ENCODE results near the gene SCLY.

SCLY gene

DNA sequence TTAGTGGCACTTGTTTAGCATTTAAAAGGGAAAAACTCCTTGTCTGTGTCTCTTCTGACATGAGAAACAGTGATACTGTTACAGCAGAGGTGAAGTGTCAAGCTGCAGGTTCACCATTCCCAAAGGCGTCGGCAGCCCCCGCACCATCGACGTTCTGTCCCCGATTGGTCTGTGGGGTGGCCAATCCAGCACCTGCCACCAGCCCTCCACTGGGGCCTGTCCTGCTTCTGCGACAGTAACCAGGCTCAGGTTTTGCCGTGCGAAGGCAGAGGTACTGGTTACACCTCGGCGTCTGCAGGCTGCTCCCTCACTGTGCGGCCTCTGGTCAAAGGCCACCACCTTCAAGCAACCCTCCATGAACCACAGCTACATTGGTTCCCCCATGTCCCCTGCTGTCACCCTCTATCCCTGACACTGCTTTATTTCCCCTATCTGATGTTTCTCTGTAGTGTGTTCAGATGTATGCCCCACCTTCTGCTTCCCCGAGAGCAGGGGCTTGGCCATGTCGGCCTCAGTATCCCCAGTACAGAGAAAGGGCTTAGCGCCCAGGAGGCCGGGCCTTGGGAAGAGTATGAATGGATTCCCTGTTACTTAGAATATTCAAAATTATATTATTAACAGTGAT, 30.7 kb downstream of the SCLY start:
- TF ChIP-seq, protein P1, sequence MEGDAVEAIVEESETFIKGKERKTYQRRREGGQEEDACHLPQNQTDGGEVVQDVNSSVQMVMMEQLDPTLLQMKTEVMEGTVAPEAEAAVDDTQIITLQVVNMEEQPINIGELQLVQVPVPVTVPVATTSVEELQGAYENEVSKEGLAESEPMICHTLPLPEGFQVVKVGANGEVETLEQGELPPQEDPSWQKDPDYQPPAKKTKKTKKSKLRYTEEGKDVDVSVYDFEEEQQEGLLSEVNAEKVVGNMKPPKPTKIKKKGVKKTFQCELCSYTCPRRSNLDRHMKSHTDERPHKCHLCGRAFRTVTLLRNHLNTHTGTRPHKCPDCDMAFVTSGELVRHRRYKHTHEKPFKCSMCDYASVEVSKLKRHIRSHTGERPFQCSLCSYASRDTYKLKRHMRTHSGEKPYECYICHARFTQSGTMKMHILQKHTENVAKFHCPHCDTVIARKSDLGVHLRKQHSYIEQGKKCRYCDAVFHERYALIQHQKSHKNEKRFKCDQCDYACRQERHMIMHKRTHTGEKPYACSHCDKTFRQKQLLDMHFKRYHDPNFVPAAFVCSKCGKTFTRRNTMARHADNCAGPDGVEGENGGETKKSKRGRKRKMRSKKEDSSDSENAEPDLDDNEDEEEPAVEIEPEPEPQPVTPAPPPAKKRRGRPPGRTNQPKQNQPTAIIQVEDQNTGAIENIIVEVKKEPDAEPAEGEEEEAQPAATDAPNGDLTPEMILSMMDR (IDR thresholded peaks at IDR 0.05; ENCODE audit: low read length, missing control alignments): no peak
- H3K4me3 ChIP-seq (replicated peaks; ENCODE audit: low read depth, low read length): no peak overlapping the region
- DNase-seq (ENCODE audit: low read depth): no peak

DNA sequence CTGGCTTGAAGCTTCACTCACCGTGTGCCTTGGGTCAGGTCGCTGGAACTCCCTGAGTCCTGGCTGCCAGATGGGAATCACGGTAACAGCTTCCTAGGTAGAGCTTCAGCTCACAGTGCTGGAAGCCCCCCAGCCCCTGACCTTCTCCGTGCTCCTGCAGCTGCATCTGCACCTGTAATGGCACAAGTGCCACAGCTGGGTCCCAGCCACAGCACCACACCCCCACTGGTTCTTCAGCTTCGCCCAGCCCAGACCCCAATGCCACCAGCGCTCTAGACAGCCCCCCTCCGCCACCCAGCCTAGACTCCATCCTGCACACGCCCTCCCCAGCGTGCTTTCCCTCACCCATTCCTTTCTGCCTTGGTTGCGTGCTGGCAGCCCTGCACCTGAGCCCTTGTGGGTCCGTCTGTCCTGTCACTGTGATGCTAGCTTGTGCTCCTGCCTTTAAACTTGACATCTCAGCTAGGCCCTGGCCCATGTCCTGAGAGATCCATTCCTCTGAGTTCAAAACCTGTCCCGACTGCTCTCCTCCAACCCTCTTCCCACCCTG, 31.8 kb downstream of the SCLY start:
- no peak overlapping the region for H3K4me3 ChIP-seq (replicated peaks; ENCODE audit: low read depth, low read length)
- TF ChIP-seq, protein P1 (IDR thresholded peaks at IDR 0.05; ENCODE audit: low read length, missing control alignments): no peak
- no peak for DNase-seq (ENCODE audit: low read depth)

DNA sequence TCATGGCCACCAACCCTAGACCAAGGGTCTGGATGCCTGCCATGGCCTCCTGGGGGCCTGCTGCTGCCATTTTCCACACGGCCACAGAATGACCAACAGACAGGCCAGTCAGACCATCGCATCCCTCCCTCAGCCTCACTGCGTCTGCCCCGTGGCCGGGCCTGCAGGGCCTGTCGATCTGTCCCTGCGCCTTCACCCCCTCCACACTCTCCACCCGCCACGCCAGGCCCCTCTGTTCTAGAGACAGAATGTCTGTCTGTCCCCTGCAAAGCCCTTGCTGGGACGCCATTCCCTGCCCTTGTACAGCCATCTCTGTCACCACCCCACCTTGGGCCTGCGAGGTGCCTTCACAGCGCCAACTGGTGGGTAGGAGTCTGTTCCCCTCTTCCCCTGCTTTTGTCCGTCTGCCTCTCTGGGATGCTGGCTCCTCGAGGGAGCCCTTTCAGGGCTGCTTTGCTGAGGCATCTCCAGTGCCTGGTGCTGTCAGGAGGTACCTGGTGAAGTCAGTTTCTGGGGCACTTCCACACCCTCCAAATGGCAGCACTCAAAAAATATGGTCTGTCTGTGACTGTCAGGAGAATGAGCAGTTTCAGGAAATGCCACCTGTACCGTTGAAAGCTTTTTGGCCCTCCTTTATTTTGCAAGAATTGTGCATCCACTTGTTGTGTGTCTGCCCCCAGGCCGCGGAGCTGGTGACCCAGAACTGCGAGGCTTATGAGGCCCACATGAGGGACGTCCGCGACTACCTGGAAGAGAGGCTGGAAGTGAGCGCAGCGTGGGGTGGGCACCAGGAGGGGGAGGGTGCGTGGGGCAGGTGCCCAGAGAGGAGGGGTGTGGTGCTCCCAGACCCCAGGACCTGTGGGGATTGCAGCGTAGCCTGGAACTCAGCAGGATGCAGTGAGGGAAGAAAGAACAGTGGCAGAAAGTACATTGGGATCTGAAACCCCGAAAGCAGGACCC, 32.7 kb downstream of the SCLY start:
- no peak overlapping the region for H3K4me3 ChIP-seq (replicated peaks; ENCODE audit: low read depth, low read length)
- TF ChIP-seq, protein P1 (IDR thresholded peaks at IDR 0.05; ENCODE audit: low read length, missing control alignments): no peak
- DNase-seq (ENCODE audit: low read depth): no peak

DNA sequence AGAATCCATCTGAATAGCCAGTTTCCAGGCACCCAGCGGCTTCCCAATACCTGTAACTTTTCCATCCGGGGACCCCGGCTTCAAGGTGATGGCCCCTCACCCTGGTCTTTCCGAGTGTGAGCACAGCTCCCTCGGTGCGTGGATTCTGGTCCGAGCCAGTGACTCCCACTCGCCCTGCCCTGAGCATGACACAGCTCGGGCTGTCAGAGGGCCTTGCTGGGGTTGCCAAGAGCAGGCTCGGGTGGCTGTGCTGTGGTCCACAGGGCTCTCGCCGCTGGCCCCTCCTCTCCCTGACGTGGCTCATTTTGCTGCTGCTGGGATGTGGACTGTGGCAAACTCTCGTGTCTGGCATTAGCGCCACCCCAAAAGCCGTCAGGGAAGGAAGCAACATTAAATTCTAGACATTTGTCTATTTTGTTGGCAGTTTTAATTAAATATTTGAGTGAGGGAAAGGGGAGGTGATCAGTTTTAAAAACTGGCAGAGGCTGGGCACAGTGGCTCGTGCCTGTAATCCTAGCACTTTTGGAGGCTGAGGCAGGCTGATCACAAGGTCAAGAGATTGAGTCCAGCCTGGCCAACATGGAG, 33.7 kb downstream of the SCLY start:
- no peak overlapping the region for H3K4me3 ChIP-seq (replicated peaks; ENCODE audit: low read depth, low read length)
- no peak for DNase-seq (ENCODE audit: low read depth)
- TF ChIP-seq, protein P1 (IDR thresholded peaks at IDR 0.05; ENCODE audit: low read length, missing control alignments): no peak

DNA sequence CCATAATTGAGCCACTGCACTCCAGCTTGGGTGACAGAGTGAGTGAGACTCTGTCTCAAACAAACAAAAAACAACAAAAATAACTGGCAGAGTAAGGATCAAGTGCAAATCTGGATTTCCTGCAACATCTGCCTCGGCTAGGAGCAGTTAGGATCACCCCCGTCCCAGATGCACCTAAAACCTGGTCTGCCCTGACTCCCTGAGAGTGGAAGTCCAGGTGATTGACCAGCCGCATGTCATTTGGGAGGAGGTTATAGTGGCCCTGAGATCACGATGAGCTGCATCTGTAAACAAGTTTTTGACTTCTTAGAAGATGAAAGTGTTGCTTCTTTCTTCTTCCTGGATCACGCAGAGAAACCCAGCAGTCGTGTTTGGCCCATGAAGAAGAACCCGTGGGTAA, 34.3 kb downstream of the SCLY start:
- TF ChIP-seq, protein P1 (IDR thresholded peaks at IDR 0.05; ENCODE audit: low read length, missing control alignments): no peak
- no peak overlapping the region for H3K4me3 ChIP-seq (replicated peaks; ENCODE audit: low read depth, low read length)
- no peak for DNase-seq (ENCODE audit: low read depth)

DNA sequence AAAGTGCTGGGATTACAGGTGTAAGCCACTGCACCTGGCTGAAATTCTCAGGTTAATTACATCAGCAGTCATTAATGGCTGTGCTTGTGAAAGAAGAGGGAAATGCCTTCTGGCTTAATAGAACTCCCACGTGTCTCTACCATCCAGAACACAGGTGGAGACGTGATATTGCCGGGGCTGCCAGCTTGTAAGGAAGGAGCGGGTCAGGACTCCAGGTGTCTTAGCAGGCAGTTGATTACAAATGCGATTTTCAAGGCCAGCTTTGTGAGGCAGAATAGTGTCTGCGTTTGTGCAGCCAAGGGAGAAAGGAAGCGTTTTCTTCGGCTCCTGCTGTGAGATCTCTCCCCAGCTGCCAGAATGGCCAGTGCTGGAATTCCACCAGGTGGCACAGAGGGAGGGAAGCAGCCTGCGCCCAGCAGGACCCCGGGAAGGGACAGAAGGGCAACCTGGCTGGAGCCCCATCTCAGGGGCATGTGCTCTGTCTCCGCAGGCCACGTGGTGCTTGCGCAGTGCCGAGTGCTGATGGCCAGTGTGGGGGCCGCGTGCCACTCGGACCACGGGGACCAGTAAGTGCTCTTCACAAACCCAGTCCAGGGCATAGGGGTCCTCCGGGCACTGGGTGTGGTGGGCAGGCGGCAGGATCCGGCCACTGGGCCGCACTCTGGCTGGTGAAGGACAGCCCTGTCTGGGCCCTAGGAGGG, 35.7 kb downstream of the SCLY start:
- no peak overlapping the region for H3K4me3 ChIP-seq (replicated peaks; ENCODE audit: low read depth, low read length)
- no peak for DNase-seq (ENCODE audit: low read depth)
- TF ChIP-seq, protein P1 (IDR thresholded peaks at IDR 0.05; ENCODE audit: low read length, missing control alignments): no peak

All from fibroblast of pulmonary artery (primary cell).